ENCODE results near the gene ZNF417. TPM values are rescaled to one million over a fixed set of nuclear protein-coding genes. Genes with fewer than 3 reads are reported as not detected.
A peak's percentile ranks its signal among the peaks of the same experiment; 100 is the strongest.

The ZNF417 gene
- total RNA-seq, 1 donor from 2014 or later: 17.7 TPM

- H3K27me3 ChIP-seq: no peaks in the 10 kb centered on the region
- intact Hi-C loops (cut with DNase I): no loop called here
- H3K4me1 ChIP-seq: peaks cover 8% of the 10 kb centered on the region
- peaks cover 13% of the 10 kb centered on the region for H3K9me3 ChIP-seq
- no peak for DNase-seq
- TF ChIP-seq CTCF (IDR thresholded peaks at IDR 0.05): no peak
- no peak for ATAC-seq
- no peak overlapping the region for H3K4me3 ChIP-seq
- H3K27ac ChIP-seq: no peak overlapping the region
- H3K36me3 ChIP-seq: peaks cover 3% of the 10 kb centered on the region
Observed at GRCh38 chr19:57935731-57936130, 19.3 kb upstream of the ZNF417 start.

- Histone ChIP-seq H3K9me3 (peaks cover 8% of the 10 kb centered on the region), H3K27me3 (no peaks in the 10 kb centered on the region), H3K4me1 (peaks cover 8% of the 10 kb centered on the region), H3K27ac (peak within 1 kb of the TSS; percentile 72), H3K4me3 (peak within 1 kb of the TSS; percentile 71), H3K36me3 (no peaks in the 10 kb centered on the region)
- TF ChIP-seq CTCF (IDR thresholded peaks at IDR 0.05): no peak
- ATAC-seq (peak; percentile 97), DNase-seq (peak; percentile 67)
- intact Hi-C loops (cut with DNase I): no loop called here
Observed at GRCh38 chr19:57934820-57935665, 18.7 kb upstream of the ZNF417 start, which contains the start of gene ZNF418. ZNF418 (minus strand) TSS chr19:57935402; CDS start chr19:57933822, 1,580 bp downstream.

- Histone ChIP-seq H3K4me1 (no peaks in the 10 kb centered on the region), H3K27ac (no peak overlapping the region), H3K27me3 (no peaks in the 10 kb centered on the region), H3K4me3 (no peak overlapping the region), H3K9me3 (peaks cover 25% of the 10 kb centered on the region), H3K36me3 (peaks cover 17% of the 10 kb centered on the region)
- ATAC-seq (no peak), DNase-seq (no peak)
- intact Hi-C loops (cut with DNase I): no loop called here
- TF ChIP-seq CTCF (IDR thresholded peaks at IDR 0.05): no peak
Observed at GRCh38 chr19:57927587-57927986, 11.2 kb upstream of the ZNF417 start.

- ATAC-seq (no peak), DNase-seq (no peak)
- no peaks in the 10 kb centered on the region for H3K9me3 ChIP-seq
Observed at GRCh38 chr19:57914531-57914930, 1.9 kb downstream of the ZNF417 start.

GRCh38 chr19:57907394-57907793 is 9.0 kb downstream of the ZNF417 start:
- peaks cover 37% of the 10 kb centered on the region for H3K36me3 ChIP-seq
- no peak overlapping the region for H3K27ac ChIP-seq
- no peak for TF ChIP-seq CTCF (IDR thresholded peaks at IDR 0.05)
- no peaks in the 10 kb centered on the region for H3K9me3 ChIP-seq
- intact Hi-C loops (cut with DNase I): no loop called here
- H3K4me1 ChIP-seq: no peaks in the 10 kb centered on the region
- DNase-seq: no peak
- no peak overlapping the region for H3K4me3 ChIP-seq
- no peak for ATAC-seq
- no peaks in the 10 kb centered on the region for H3K27me3 ChIP-seq

More at GRCh38 chr19:57914531-57914930, 1.9 kb downstream of the ZNF417 start:
- no peak for TF ChIP-seq CTCF (IDR thresholded peaks at IDR 0.05)
- Histone ChIP-seq H3K4me3 (no peak overlapping the region), H3K4me1 (peaks cover 13% of the 10 kb centered on the region), H3K27ac (no peak overlapping the region), H3K27me3 (no peaks in the 10 kb centered on the region), H3K36me3 (peaks cover 15% of the 10 kb centered on the region)
- intact Hi-C loops (cut with DNase I): no loop called here

All from upper lobe of right lung (tissue), 1 donor.